GM21381 (cell line): Measurements from ENCODE around the gene CCBE1.
"Not testable (repeated sequence)": the region's sequence is repeated elsewhere in the genome, so short reads cannot be mapped to it uniquely, and the experiment has no call there.

Experiments
- ATAC-seq: cut with Tn5 transposase; IDR thresholded peaks from one replicate; pipeline ENCODE4 v1.9.1; 2021; ENCODE audit warnings: mild to moderate bottlenecking, moderate library complexity; ENCODE audit not compliant: unreplicated experiment

CCBE1 gene

DNA sequence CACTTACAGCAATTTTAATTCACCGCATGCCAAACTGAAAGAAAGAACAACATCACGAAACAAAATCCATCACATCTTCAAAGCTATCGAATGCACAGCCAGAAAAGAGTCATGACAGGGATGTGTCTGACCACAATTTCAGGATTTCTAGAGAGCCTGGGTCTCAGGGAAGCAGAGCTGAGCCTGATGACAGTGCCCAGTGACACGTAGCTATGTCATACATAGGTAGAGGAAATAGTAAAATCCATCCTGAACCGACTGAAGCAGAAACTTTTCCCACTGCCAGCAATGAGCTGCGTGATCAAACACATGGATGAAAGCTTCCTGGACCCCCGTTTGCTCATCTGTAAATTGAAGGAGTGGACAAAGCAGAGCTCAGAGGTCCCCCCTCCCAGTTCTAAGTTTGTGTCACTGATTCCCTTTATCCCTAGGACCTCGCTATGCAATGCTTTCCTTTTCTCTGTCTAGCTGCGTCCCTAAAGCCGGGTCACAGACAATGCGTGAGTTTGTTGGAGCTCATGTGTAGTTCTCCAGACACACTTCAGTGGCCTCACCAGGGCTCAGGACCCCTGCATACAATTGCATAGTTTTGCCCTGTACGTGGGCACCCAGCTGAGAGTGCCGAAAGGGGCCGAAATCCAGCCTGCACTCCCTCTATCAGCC, 37.6 kb downstream of the CCBE1 start:
- ATAC-seq, result no peak

DNA sequence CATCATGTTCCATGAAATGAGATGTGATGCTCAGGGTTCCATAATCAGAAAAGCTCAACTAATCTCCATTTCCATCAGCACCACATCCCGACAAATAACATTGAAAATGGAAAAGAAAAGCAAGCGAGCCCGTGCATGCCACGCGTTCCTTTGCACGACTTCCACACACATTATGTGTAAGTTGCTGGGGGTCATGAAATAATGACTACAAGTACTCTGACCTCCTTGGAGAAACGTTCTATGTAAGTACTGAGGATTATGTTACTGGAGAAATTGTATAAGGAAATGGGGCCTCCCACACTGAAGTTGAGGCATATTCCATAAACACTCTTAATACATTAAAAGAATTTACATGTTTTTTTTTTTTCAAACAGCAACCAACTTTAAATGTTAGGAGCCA, 38.3 kb downstream of the CCBE1 start:
- ATAC-seq, result no peak

DNA sequence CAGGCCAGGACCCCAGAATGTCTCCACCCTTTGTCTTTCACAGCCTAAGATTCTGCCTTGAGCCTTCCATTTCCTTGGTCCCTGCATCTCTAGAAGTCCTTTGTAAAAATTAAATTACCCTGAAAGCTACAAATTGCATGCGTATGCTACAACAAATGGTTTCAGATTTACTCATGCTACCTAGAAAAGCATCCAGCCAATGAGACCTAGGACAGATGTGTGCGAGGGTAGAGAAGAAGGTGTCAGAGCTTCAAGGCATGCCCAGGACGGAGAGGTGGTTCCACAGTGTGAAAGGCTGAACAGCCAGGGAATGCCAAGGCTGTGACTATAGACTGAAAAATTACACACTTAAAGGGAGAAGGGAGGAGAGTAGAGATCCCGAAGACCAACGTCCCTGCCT, 40.2 kb downstream of the CCBE1 start:
- ATAC-seq, result no peak

DNA sequence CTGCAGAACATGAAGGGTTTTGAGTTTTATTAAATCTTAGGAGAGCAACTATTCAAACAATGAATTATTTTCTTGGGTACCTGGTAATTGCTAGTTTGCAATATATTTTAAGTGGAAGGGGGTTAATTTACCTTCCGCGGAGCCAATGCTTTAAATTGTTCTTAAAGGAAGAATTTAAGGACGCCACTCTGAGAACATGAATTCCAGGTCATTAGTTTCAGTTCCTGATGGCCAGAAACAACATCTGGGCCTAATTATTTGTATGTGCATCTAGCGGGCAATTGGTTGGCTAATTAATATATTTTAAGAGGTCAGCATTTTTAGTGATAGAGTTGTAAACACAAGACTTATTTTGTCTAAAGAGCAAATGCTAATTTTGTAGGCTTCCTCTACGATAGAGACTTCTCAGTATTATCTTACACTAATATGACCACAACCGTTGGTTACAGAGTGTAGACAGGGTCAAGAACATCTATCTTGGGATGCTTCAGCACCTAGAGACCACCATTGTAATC, 40.8 kb downstream of the CCBE1 start:
- ATAC-seq, result no peak

DNA sequence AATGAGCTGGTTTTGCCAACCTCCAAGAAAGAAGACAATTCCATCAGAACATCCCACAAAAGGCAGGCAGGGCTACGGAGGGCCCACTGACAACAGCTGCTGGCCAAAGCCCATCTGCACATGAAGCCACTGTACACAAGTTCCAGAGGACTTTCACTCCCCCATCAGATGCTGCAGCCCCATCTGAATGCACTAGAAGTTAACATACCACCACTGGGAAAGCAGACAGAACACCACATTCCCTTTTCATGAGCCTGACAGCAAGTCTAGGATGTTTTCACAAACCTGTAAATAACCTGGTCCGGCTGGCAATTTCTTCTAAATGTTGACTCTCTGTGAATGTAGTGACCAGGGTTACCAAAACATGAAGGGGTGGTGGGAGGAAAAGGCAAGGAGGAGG, 41.5 kb downstream of the CCBE1 start:
- ATAC-seq, result no peak

DNA sequence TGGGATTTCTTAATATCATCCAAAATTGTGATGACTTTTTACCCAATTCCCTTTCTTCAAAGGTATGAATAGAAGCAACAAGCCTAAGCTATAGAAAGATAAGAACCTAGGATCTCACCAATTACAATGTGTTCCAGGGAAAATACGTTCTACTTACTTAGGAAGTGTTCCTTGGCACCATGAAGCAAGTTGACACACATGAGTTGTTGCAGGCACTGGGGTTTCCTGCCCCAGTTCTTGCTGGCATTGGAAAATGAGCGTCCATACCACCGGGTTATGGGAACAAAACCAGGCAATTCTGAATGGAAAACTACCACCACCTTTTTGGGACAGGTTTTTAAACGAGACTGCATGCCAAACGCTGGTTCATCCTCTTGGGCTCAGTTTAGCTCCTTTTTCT, 46.2 kb downstream of the CCBE1 start:
- no peak for ATAC-seq

DNA sequence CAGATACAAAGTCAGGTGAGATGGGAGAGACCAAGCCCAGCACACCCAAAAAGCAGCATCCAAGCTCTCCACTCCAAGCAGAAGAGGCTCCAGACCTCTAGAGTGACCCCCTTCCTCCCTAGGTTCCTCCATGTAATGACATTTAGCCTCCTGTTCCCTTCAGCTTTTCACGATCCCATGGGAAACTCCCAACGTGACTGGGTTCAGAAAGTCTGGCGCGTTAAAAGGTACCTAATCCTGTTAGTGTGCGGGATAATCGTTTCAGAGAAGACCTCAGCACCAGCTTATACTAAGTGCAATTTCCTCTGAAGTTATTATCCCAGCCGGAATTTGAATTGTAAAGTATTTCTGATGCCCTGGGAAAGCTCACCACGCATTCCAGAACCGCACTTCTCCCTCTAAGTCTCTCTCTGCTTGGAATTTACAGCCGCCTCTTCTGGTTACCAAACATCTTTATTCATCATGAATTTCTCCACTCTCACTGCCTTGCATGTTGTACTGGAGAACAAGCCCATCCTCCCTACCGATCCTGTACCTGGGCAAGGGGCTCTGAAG, 46.9 kb downstream of the CCBE1 start:
- ATAC-seq, result no peak

DNA sequence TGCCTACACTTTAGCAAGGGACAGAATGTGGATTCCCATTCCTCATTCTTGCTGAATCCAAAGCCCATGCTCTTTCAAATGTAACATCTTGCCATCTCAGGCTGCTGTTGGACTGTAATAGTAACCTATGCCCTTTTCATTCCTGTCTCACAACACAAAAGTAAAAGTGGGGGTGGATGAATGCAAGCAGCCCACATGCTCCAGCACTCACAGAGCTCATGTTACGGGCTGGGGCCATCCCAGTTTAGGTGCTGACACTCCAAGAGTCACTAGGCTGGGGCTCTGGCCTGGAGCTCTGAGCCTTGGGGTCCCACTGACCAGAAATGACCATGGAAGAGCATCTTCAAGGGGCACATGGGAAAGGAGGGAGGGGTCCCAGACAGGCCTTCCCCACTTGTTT, 47.6 kb downstream of the CCBE1 start:
- ATAC-seq, result no peak

DNA sequence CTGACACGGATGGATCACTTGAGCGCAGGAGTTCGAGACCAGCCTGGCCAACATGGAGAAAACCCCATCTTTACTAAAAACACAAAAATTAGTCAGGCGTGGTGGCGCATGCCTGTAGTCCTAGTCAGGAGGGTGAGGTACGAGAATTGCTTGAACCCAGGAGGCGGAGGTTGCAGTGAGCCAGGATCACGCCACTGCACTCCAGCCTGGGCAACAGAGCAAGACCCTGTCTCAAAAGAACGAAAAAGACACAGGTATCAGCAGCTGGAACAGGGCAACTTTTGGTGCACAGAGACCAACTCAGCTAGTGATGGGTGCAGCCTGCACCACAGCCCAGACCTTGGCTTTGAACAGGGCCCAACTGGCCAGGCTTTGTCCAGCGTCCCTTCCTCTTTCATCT, 48.8 kb downstream of the CCBE1 start:
- not testable (repeated sequence) for ATAC-seq

DNA sequence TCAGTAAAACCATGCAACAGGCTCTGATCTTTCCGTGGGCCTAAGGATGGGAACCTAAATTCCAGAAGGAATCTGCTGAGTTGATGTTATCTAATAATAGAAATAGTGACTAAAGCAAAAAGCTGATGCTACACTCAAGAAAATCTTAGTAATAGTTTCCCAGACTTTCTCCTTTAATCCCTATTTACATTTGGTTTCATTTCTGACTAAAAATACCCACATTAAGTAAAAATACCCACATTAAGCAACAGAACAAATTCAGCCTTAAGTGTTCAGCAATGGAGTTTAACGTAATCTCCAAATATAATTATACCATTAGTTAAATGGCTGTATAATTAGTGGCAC, 50.3 kb downstream of the CCBE1 start:
- ATAC-seq, result no peak

DNA sequence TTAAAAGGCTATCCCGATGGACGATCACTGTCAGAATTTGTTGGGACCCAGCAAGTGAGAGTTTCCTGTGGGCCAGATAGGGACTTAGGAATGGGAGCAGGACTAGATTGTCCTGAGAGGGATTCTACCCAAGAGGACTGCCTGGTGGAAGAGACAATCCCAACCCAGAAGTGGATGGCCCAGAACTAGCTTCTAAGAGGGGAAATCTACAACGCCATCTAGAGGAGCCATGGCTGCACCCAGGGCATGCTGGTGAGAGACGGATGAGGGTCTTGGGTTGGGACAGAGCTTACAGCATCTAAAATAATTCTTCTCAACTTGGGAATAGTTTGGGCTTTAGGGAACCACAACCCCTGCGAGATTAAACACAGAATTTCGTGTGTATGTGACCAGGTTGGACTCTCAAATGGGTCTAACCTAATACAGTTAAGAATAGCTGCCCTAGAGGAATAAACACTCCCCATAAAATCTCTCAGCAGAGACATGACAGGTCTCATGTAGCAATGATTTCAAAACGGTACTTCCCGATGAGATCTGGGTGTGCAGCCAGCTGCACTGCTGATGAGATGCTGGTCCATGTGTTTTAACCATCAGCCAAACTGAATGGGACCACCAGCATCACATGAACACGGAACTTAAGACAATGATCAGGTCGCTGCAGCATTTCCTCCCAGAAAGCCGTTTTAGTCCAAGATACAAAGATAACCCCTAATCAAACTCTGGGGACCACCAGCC, 50.8 kb downstream of the CCBE1 start:
- ATAC-seq, result no peak

DNA sequence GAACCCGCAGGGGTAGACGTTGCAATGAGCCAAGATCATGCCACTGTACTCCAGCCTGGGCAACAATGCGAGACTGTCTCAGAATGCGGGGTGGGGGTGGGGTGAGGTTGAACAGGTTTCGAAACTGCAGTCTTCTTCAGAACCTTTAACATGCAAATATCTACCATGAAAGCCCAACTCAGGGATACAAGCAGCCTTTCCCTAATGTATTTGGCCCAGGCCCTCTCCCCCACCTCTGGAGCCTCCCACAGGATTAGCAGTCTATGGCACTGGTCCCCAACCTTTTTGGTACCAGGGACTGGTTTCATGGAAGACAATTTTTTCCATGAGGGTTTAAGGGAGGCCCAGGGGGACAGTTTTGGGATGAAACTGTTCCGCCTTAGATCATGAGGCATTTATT, 53.5 kb downstream of the CCBE1 start:
- no peak for ATAC-seq

DNA sequence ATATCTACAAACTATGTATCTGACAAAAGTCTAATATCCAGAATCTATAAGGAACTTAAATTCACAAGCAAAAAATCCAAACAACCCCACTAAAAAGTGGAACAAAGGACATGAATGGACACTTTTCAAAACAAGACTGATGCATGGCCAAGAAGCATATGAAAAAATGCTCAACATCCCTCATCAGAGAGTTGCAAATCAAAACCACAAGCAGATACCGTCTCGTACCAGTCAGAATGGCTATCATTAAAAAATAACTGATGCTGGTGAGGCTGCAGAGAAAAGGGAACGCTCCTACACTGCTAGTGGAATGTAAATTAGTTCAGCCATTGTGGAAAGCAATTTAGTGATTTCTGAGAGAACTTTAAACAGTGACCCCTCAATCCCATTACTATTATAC, 56.5 kb downstream of the CCBE1 start:
- ATAC-seq, result no peak

DNA sequence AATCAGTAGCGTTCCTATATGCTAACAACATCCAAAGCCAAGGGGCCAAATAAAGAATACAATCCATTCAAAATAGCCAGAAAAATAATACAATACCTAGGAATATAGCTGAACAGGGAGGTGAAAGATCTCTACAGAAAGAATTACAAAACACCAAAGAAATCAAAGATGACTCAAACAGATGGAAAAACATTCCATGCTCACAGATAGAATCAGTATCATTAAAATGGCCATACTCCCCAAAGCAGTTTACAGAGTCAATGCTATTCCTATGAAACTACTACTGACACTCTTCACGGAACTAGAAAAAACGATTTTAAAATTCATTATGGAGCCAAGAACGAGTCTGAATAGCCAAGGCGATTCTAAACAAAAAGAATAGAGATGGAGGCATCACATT, 57.4 kb downstream of the CCBE1 start:
- no peak for ATAC-seq

DNA sequence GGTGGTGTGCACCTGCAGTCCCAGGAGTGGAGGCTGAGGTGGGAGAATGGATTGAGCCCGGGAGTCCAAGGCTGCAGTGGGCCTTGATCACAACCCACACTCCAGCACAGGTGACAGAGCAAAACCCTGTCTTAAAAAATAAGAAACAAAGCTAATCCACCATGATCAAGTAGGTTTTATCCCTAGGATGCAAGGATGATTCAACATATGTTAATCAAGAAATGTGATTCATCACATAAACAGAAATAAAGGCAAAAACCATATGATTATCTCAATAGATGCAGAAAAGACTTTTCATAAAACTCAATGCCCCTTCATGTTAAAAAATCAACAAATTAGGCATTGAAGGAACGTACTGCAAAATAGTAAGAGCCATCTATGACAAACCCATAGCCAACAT, 58.1 kb downstream of the CCBE1 start:
- ATAC-seq, result no peak

DNA sequence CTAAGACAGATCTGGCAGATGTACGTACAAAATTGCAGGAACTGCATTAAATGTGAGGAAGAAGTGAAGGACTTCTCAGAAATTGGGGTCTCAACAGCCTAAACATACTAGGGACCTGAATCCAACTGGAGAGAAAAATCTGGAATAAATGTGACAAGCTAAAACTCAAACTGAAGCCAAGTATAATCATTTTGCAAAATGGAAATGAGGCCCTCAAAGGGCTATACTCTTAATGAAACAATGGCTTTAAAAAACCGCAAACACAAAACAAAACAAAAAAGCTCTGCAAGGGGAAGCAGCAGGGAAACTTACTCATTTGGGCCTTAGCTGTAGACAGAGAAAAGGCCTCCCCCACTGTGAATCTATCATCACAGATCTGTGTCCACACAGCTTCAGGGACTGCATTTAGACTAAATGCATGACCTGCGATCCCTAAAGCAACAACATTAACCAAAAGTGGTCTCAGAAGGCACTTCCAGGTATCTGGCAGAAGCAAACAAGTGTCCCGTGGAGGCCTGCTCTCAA, 63.2 kb downstream of the CCBE1 start:
- no peak for ATAC-seq

DNA sequence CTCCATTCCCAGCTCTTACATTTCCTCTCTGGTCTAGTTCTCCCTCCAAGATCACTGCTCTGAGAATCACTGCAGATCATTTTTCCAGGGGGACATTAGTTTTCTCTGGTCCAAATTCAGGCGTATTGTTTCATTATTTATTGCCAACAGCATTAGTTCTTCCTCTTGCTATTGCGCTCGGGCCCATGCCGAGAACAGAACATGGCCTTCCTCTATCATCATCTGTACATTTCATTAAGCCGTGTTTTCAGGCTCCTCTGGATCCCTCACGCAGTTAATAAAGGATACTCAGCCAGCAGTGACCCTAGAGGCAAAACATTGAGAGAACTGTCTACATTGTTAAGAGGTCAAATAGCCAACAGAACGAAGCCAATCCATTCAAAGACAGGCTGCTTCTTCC, 63.9 kb downstream of the CCBE1 start:
- no peak for ATAC-seq

DNA sequence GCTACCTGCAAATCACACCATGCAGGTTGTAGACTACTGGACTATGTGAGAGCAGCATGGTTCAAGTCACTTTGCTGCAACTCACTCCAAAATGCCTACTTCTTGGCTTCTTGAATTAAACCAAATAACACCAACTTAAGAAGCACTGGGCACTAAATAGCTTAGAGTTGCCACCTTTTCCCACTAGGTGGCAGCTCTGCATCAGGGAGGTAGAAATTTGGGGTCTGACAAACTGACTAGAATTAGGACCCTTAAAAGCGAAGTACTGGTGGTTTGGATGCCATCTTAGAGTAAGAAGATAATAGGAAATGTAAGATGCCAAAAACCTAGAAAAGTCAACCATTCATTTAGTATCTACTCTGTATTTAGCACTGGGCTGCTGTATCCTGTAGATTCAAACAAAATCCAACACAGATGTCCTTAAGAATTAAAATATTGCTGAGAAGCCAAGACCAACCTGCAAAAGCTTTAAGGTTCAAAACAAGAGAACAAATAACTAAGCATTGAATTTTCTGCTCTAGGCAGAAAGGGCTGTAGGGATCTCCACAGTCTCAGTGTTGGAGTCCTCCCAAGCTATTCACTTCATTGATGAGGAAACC, 65.5 kb downstream of the CCBE1 start:
- no peak for ATAC-seq

DNA sequence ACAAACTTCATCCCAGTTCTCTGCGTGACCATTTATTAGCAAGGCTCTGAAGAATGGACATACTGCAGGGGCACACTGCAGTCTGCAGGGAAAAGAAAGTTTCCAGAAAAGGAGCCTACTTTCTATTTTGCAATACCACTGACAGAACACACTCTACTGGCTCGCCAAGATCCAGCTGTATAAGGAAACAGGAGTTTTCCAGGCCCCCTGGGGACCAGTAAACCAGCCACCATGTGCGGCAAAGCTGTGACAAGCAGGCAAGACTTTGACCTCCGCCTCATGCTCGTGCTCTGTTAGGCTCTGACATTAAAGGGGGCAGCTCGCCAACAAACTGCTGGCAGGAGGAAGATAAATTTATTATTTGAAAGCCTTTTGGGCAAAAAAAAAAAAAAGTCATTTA, 67.3 kb downstream of the CCBE1 start:
- no peak for ATAC-seq

DNA sequence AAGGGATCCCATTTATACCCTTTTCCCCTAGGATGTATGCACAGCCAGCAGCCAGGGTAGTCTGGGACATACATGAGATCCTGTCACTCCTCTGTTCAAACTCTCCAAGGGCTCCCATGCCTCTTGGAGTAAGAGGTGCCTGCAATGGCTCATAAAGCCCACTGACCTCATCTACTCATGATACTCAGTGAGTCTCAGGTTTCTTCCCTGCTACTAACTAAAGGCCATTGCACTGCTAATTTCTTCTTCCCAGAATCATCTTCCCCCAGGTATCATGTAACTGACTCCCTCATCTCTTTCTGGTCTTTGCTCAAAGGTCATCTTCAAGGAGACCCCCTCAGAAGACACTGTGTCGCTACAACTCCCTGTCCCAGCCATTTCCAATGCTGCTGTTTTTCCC, 68.2 kb downstream of the CCBE1 start:
- no peak for ATAC-seq

DNA sequence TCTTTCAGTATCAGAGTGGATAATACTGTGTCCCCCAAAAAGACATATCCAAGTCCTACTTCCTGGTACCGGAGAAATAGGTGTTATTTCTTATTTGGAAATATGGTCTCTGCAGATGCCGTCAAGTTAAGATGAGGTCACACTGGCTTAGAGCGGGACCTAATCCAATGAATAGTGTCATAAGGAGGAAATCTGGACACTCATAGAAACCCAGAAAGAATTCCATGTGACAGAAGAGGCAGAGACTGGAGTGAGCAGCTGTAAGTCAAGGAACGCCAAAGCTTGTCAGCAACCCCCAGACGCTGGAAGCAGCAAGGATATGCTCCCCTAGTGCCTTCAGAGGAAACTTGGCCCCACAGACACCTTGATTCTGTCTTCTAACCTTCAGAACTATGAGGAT, 69.8 kb downstream of the CCBE1 start:
- ATAC-seq, result no peak

DNA sequence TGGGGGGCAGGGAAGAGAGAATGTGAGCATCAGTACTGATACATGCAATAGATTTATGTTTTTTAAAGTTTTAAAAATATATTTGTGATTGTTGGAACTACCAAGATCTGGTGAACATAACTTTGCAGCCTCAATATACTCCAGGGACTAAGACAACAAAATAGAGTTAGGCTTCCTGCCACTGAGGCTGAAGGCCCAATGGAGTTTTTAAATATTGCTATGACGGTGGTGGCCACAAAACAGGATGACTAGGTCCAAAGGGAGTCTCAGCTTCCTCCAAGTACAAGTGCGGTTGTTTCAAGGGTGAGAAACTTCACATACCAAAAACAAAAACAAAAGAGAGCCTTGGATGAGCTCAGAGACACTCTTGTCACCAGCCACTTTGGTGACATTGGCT, 72.9 kb downstream of the CCBE1 start:
- no peak for ATAC-seq
